ENCODE results near the gene MYZAP. TPM values are rescaled to one million over a fixed set of nuclear protein-coding genes. Genes with fewer than 3 reads are reported as not detected.

Gene MYZAP
- total and polyA plus RNA-seq, 2 of the 4 experiments (the other 2 are of a cell fraction): not detected

- ATAC-seq (ENCODE audit: low read depth): no peak
- dilution Hi-C loops (cut with HindIII; ENCODE audit: low sequenced_read_pairs, unreplicated experiment): no loop called here
- POLR2A ChIA-PET (ENCODE audit: unreplicated experiment): no interaction called here
Measured at GRCh38 chr15:57600197-57600596, 8.5 kb downstream of the MYZAP start.

More at GRCh38 chr15:57600197-57600596, 8.5 kb downstream of the MYZAP start:
- DNase-seq: no peak
- Histone ChIP-seq H3K27me3 (ENCODE audit: control insufficient read depth, insufficient read depth, low read length) (peaks cover 12% of the 10 kb centered on the region), H3K56ac (ENCODE audit: extremely low read depth, insufficient read depth, low read length) (no peak overlapping the region), H3K4ac (ENCODE audit: low read depth, low read length) (no peak overlapping the region), H2AFZ (replicated peaks; ENCODE audit: low read length, poor library complexity) (no peak overlapping the region), H2BK15ac (ENCODE audit: low read depth, low read length) (no peak overlapping the region), H3K18ac (ENCODE audit: low read depth, low read length) (no peak overlapping the region), H3K9me3 (ENCODE audit: control insufficient read depth, insufficient read depth, low read length) (no peaks in the 10 kb centered on the region), H3K14ac (replicated peaks; ENCODE audit: low read depth, low read length) (no peak overlapping the region), H4K8ac (ENCODE audit: low read depth in 2 of 2, low read length in 2 of 2) (no peak overlapping the region), H2AK9ac (replicated peaks; ENCODE audit: low read depth, low read length, poor library complexity) (no peak overlapping the region), H3K9ac (ENCODE audit: low read depth, low read length) (no peak overlapping the region), H3K36me3 (ENCODE audit: control insufficient read depth, insufficient read depth, low read length) (no peaks in the 10 kb centered on the region), H4K20me1 (ENCODE audit: insufficient read depth, low read length) (no peaks in the 10 kb centered on the region), H3K4me2 (ENCODE audit: low read depth, low read length) (no peak overlapping the region), H2BK5ac (ENCODE audit: low read depth, low read length, poor library complexity, severe bottlenecking) (no peak overlapping the region), H2BK20ac (ENCODE audit: low read depth, low read length) (no peak overlapping the region), H3K9me1 (ENCODE audit: insufficient read depth, low read length) (no peaks in the 10 kb centered on the region), H4K91ac (ENCODE audit: insufficient read depth, low read depth, low read length) (no peak overlapping the region), H2BK120ac (ENCODE audit: low read depth, low read length) (no peak overlapping the region), H3K79me1 (ENCODE audit: low read depth in 1 of 2, low read length in 2 of 2) (no peaks in the 10 kb centered on the region), H3K4me1 (ENCODE audit: control insufficient read depth, insufficient read depth, low read length) (no peaks in the 10 kb centered on the region), H3K4me3 (ENCODE audit: insufficient read depth, low read depth, low read length) (no peak overlapping the region), H3K23ac (ENCODE audit: low read depth, low read length) (no peak overlapping the region), H2AK5ac (ENCODE audit: low read depth, low read length) (no peak overlapping the region), H3K27ac (ENCODE audit: insufficient read depth, low read length) (no peak overlapping the region), H4K5ac (ENCODE audit: low read depth, low read length) (no peak overlapping the region)
- intact Hi-C loops (cut with micrococcal nuclease) (no loop called here), in situ Hi-C loops (cut with MboI; ENCODE audit: low sequenced_read_pairs) (no loop called here)
- CTCF ChIA-PET: no interaction called here
- WGBS, 2 experiments (ENCODE audit: extremely low coverage in 2 of 2, insufficient read length in 1 of 2): no CpG with 5 or more reads among the region's 1 CpG
- BruUV-seq (replicated peaks): no TSS peak
- TF ChIP-seq CHD1 (IDR thresholded peaks at IDR 0.05; ENCODE audit: low read depth, low read length): no peak
- TF ChIP-seq, protein P1, sequence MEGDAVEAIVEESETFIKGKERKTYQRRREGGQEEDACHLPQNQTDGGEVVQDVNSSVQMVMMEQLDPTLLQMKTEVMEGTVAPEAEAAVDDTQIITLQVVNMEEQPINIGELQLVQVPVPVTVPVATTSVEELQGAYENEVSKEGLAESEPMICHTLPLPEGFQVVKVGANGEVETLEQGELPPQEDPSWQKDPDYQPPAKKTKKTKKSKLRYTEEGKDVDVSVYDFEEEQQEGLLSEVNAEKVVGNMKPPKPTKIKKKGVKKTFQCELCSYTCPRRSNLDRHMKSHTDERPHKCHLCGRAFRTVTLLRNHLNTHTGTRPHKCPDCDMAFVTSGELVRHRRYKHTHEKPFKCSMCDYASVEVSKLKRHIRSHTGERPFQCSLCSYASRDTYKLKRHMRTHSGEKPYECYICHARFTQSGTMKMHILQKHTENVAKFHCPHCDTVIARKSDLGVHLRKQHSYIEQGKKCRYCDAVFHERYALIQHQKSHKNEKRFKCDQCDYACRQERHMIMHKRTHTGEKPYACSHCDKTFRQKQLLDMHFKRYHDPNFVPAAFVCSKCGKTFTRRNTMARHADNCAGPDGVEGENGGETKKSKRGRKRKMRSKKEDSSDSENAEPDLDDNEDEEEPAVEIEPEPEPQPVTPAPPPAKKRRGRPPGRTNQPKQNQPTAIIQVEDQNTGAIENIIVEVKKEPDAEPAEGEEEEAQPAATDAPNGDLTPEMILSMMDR (conservative IDR thresholded peaks at IDR 0.05; ENCODE audit: low read depth, low read length): no peak
- no peak for TF ChIP-seq RFX5 (IDR thresholded peaks at IDR 0.05; ENCODE audit: low read depth, low read length)
- no peak for TF ChIP-seq MAZ (IDR thresholded peaks at IDR 0.05; ENCODE audit: borderline replicate concordance, low read depth, low read length)
- TF ChIP-seq, protein P2, sequence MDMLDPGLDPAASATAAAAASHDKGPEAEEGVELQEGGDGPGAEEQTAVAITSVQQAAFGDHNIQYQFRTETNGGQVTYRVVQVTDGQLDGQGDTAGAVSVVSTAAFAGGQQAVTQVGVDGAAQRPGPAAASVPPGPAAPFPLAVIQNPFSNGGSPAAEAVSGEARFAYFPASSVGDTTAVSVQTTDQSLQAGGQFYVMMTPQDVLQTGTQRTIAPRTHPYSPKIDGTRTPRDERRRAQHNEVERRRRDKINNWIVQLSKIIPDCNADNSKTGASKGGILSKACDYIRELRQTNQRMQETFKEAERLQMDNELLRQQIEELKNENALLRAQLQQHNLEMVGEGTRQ (IDR thresholded peaks at IDR 0.05; ENCODE audit: low read depth, low read length): no peak
- TF ChIP-seq, protein P3, sequence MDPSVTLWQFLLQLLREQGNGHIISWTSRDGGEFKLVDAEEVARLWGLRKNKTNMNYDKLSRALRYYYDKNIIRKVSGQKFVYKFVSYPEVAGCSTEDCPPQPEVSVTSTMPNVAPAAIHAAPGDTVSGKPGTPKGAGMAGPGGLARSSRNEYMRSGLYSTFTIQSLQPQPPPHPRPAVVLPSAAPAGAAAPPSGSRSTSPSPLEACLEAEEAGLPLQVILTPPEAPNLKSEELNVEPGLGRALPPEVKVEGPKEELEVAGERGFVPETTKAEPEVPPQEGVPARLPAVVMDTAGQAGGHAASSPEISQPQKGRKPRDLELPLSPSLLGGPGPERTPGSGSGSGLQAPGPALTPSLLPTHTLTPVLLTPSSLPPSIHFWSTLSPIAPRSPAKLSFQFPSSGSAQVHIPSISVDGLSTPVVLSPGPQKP (IDR thresholded peaks at IDR 0.05; ENCODE audit: borderline replicate concordance, low read depth, low read length): no peak
- TF ChIP-seq RCOR1 (IDR thresholded peaks at IDR 0.05; ENCODE audit: insufficient replicate concordance, low read length): no peak
- TF ChIP-seq MAFK (IDR thresholded peaks at IDR 0.05; ENCODE audit: low read depth, low read length): no peak
- TF ChIP-seq MXI1 (IDR thresholded peaks at IDR 0.05; ENCODE audit: borderline replicate concordance, low read depth, low read length): no peak
- TF ChIP-seq BHLHE40 (IDR thresholded peaks at IDR 0.05; ENCODE audit: low read depth, low read length): no peak
- no peak for TF ChIP-seq SMC3 (IDR thresholded peaks at IDR 0.05; ENCODE audit: low read depth, low read length)
- no peak for TF ChIP-seq NFE2L2 (IDR thresholded peaks at IDR 0.05; ENCODE audit: low read depth, low read length)
- no peak for TF ChIP-seq POLR2A (IDR thresholded peaks at IDR 0.05; ENCODE audit: low read depth, low read length)
- TF ChIP-seq RAD21 (IDR thresholded peaks at IDR 0.05; ENCODE audit: low read length): no peak
- no peak for TF ChIP-seq CEBPB (IDR thresholded peaks at IDR 0.05; ENCODE audit: low read depth, low read length)
- TF ChIP-seq FOS (IDR thresholded peaks at IDR 0.05; ENCODE audit: low read depth, low read length): no peak
